Measurements from ENCODE around the gene CHRM2.
"Not testable (repeated sequence)": the region's sequence is repeated elsewhere in the genome, so short reads cannot be mapped to it uniquely, and the experiment has no call there.

Gene CHRM2

DNA sequence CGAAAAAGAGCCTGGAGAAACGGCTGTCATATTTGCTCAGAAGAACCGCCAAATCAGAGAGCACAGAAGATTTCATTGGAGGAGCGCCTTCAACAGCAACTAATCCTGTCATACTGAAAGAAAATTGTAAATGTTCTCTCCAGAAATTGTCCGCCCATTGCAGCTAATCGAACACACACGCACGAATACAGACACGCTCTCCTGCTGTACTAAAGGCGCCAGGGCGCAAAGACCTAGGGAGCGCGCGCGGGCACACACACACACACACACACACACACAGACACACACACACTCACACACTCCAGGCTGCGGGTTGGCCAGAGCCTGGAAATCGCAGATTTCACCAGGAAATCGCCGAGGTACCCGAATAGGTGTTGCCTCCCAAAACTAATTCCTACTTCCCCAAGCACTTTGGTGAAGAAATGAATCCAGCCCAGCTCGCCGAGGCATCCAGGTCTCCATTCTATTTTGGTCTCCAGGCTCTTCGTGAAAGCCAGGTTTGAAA is at the start of gene CHRM2:
Gene CHRM2, plus strand, starts transcription at position 157 of the 505 bp plus-strand sequence. CDS start 146,214 bp downstream, outside the sequence.
- H3K27ac ChIP-seq: peak within 1 kb of the TSS; percentile 24
- no peak for TF ChIP-seq ZFX (IDR thresholded peaks at IDR 0.05; ENCODE audit: borderline replicate concordance)

DNA sequence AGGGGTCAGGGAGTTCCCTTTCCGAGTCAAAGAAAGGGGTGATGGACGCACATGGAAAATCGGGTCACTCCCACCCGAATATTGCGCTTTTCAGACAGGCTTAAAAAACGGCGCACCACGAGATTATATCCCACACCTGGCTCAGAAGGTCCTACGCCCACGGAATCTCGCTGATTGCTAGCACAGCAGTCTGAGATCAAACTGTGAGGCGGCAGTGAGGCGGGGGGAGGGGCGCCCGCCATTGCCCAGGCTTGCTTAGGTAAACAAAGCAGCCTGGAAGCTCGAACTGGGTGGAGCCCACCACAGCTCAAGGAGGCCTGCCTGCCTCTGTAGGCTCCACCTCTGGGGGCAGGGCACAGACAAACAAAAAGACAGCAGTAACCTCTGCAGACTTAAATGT is 37.1 kb upstream of the CHRM2 start:
- H3K27ac ChIP-seq: not testable (repeated sequence)

DNA sequence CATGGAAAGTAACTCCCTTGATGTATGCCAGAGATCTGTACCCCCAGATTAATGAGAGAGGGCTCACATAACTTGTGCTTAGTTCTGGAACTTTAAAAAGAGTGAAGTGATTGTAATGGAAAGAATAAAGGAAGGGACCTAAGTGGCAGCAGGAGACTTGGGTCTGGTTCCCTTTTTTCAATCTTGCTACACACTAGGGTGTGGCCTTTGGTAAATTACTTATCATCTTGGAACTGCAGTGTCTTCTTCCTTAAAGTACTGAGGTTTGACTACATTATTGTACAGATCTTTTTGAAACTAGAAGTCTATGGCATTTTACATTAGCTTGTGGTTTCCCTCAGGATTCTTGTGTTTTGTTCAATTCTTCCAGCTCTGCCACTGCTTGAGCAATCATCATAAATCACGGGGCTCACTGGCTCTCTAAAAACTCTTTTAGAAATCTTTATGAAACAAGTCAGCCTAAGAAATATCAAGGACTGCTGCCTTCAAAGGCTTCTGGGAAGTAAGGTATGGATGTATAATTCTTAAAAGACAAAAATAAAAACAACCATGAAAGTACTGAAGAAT is 22.5 kb upstream of the CHRM2 start:
- no peak for TF ChIP-seq ZFX (IDR thresholded peaks at IDR 0.05; ENCODE audit: borderline replicate concordance)
- TF ChIP-seq, protein P1, sequence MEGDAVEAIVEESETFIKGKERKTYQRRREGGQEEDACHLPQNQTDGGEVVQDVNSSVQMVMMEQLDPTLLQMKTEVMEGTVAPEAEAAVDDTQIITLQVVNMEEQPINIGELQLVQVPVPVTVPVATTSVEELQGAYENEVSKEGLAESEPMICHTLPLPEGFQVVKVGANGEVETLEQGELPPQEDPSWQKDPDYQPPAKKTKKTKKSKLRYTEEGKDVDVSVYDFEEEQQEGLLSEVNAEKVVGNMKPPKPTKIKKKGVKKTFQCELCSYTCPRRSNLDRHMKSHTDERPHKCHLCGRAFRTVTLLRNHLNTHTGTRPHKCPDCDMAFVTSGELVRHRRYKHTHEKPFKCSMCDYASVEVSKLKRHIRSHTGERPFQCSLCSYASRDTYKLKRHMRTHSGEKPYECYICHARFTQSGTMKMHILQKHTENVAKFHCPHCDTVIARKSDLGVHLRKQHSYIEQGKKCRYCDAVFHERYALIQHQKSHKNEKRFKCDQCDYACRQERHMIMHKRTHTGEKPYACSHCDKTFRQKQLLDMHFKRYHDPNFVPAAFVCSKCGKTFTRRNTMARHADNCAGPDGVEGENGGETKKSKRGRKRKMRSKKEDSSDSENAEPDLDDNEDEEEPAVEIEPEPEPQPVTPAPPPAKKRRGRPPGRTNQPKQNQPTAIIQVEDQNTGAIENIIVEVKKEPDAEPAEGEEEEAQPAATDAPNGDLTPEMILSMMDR (IDR thresholded peaks at IDR 0.05): no peak
- no peak overlapping the region for H3K27ac ChIP-seq

DNA sequence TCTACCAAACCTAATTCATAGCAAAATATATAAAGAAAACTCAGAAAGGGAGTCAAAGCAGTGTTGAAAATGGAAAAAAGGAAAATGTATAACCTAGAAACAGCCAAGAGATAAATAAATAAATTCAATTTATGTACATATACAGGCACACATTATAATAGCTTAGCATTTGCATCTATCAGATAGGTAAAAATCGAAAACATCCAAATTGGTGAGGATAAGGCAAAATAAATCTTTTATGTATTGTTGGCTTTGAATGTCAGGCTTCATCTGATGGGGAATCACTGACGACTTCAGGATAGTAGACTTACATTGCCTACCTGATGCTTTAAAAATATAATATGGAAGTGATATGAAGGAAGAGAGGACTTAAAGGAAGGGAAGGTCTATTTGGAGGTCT is 20.6 kb upstream of the CHRM2 start:
- H3K27ac ChIP-seq: no peak overlapping the region
- TF ChIP-seq ZFX (IDR thresholded peaks at IDR 0.05; ENCODE audit: borderline replicate concordance): no peak
- TF ChIP-seq, protein P1 (IDR thresholded peaks at IDR 0.05): no peak

DNA sequence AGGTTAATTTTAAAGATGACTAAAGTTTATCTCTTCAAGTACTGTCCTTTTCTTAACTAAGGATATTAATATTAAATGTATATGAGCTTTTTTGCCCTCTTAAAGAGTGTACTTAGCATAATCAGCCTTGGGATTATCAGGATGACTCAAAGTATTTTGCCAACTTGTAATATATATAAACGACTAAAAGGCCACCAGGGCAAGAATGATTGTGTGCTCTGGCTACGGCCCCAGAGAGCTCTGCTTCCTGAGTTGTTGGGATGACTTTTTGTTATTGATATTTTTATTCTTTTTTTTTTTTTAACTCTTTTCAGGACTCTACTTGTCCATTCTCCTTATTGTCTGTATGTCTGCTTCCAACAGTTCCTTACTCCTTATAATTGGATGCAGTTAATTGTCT is 14.8 kb upstream of the CHRM2 start:
- no peak for TF ChIP-seq ZFX (IDR thresholded peaks at IDR 0.05; ENCODE audit: borderline replicate concordance)
- TF ChIP-seq, protein P1 (IDR thresholded peaks at IDR 0.05): no peak
- H3K27ac ChIP-seq: no peak overlapping the region

DNA sequence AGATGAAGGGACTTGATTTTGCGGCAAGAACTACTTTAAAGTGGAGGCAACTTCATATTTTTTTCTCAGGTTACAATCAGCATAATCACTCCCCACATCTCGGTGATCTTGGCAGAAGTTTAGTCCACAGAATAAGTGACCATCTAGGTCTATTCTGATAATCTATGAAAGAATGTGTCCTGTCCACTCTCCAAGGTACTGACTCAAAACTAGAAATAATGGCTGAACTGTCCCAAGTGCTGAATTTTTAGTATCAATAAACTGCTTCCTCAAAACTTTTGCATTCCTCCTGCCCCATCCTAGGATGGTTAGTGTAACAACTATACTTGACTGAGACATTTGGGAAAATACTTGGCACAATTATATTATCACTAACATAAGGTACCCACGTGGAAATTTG is 10.9 kb upstream of the CHRM2 start:
- H3K27ac ChIP-seq: no peak overlapping the region
- TF ChIP-seq ZFX (IDR thresholded peaks at IDR 0.05; ENCODE audit: borderline replicate concordance): no peak
- TF ChIP-seq, protein P1 (IDR thresholded peaks at IDR 0.05): no peak

DNA sequence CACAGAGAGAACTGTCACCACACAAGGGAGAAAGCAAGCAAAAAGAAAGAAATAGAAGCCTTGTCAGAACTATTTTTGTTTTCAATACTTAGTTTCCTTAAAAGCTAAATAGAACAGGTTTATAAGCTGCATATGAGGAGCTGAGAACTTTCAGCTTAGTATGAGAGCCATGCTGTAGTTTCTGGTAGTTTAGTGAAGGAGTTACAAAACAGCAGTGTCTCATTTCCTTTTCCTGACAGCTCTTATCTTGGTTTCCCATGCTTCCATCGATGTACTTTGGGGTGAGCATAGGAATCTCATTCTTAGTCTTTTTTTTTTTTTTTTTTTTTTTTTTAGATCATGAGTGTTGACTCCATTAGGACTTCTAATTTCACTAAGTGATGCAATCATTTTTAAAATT is 8.6 kb upstream of the CHRM2 start:
- no peak overlapping the region for H3K27ac ChIP-seq
- no peak for TF ChIP-seq ZFX (IDR thresholded peaks at IDR 0.05; ENCODE audit: borderline replicate concordance)
- TF ChIP-seq, protein P1 (IDR thresholded peaks at IDR 0.05): no peak

DNA sequence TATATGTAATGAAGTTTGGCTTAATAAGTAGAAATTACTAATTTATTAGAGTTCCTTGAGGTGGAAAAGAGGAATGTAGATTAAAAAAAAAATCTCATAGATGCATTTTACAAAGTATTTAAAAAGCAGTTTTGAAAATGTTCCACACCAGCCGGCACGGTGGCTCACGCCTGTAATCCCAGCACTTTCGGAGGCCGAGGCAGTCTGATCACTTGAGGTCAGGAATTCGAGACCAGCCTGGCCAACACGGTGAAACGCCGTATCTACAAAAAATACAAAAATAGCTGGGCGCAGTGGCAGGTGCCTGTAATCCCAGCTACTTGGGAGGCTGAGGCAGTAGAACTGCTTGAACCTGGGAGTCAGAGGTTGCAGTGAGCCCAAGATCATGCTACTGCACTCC is 3.2 kb upstream of the CHRM2 start:
- H3K27ac ChIP-seq: no peak overlapping the region
- TF ChIP-seq, protein P1 (IDR thresholded peaks at IDR 0.05): no peak
- TF ChIP-seq ZFX (IDR thresholded peaks at IDR 0.05; ENCODE audit: borderline replicate concordance): no peak
